ENCODE results near the gene PPARA. TPM values are rescaled to one million over a fixed set of nuclear protein-coding genes. Genes with fewer than 3 reads are reported as not detected.
A peak's percentile ranks its signal among the peaks of the same experiment; 100 is the strongest.

The PPARA gene
- total RNA-seq, 4 donors from 2014 or later: 26.9 to 41.9 (median 37.4) TPM

DNA sequence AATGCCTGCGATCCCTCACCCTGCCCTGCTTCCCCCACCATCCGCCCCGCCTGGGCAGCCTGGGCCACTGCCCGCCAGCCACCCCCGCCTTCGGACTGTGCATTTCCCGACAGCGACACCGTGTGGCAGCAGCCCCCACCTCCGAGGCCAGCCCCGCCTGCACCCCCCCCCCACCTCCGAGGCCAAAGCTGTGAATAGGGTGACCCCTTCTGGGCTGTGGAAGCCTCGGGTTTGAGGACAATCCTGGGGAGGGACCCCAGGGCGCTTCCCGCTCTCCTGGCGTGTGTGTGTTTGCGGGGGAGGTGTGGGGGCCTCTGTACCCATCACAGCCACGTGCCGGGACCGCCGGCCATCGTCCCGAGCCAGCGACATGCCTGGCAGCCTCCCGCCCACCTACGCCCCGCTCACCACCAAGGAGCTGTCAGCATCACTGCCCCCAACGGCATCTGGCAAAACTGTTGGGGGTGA lies 33.8 kb upstream of the PPARA start:
- peaks cover 5 to 21% of the 10 kb centered on the region in 2 donors for H3K4me1 ChIP-seq
- H3K9me3 ChIP-seq: no peaks in the 10 kb centered on the region
- peak overlapping the region; percentile 41 to 69 (median 59) for H3K27ac ChIP-seq
- peak; percentile 95 for DNase-seq
- WGBS, 2 donors: 0 to 8% methylated on average over 3 to 12 of the region's 28 CpGs
- H3K4me3 ChIP-seq (replicated peaks in 1 of 3): no peak overlapping the region
- intact Hi-C loops (cut with DNase I): loop anchor here (5.0 to 10.0 kb wide), 2 partner anchors 109 to 532 kb away; no protein-coding TSS in a partner anchor
- H3K36me3 ChIP-seq: peaks cover 7 to 10% of the 10 kb centered on the region in 2 donors
- H3K27me3 ChIP-seq: no peaks in the 10 kb centered on the region
- TF ChIP-seq POLR2A (IDR thresholded peaks at IDR 0.05): no peak
- TF ChIP-seq, protein P1, sequence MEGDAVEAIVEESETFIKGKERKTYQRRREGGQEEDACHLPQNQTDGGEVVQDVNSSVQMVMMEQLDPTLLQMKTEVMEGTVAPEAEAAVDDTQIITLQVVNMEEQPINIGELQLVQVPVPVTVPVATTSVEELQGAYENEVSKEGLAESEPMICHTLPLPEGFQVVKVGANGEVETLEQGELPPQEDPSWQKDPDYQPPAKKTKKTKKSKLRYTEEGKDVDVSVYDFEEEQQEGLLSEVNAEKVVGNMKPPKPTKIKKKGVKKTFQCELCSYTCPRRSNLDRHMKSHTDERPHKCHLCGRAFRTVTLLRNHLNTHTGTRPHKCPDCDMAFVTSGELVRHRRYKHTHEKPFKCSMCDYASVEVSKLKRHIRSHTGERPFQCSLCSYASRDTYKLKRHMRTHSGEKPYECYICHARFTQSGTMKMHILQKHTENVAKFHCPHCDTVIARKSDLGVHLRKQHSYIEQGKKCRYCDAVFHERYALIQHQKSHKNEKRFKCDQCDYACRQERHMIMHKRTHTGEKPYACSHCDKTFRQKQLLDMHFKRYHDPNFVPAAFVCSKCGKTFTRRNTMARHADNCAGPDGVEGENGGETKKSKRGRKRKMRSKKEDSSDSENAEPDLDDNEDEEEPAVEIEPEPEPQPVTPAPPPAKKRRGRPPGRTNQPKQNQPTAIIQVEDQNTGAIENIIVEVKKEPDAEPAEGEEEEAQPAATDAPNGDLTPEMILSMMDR (IDR thresholded peaks at IDR 0.05): peak; percentile 64 to 98 (median 88)

DNA sequence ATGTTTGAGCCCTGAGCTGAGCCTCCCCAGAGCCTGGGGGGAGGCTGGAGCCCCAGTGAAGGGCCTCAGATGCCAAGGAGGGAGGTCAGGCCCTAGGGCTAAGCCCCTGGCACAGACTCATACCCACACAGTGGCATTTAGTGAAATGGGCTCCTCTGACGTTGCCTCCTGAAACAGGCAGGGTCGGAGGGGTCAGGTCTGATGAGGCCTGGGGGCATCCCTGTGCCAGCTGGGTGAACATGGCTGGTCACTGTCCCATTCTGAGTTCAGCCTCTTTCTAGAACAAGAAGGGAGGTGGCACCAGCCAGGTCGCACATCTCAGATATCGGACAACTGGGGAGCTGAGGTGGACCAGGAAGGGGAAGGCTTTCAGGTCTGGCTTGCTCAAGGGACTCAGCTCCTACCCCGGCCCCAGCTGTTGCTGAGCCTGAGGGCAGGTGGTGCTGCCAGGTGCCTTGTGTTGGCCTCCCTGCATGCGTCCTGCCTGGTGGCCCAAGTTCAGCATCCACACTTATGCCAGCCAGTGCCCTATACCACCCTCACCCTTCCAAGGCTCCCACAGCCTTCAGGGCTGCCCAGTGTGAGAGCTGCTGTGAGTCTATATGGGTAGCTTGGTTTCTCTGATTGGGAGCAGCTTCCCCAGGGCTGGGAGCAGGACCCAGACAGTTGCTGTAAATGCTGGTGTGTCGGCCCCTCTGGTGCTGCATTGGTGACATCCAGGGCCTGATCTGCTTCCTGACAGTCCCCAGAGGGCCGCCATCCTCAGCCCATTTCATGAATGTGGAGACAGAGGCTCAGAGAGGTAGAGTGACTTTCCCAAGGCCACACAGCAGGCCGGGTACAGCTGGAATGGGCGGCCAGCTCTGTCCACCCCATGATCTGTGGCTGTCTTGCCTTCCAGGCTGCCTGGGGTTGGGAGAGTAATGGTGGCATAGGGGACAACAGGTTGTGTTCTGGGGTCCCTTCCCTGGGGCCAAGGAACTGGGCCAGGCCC lies 32.8 kb upstream of the PPARA start:
- H3K4me1 ChIP-seq: peaks cover 5 to 15% of the 10 kb centered on the region in 2 donors
- no peaks in the 10 kb centered on the region for H3K9me3 ChIP-seq
- intact Hi-C loops (cut with DNase I): loop anchor here (5.0 to 10.0 kb wide), 2 partner anchors 110 to 533 kb away; no protein-coding TSS in a partner anchor
- H3K27me3 ChIP-seq: no peaks in the 10 kb centered on the region
- DNase-seq: no peak
- peak overlapping the region in 1 of 3 donors; percentile 12 for H3K27ac ChIP-seq
- no peak overlapping the region for H3K4me3 ChIP-seq (replicated peaks in 1 of 3)
- WGBS, 2 donors: 89 to 95% methylated on average over 3 to 9 of the region's 10 CpGs
- no peak for TF ChIP-seq POLR2A (IDR thresholded peaks at IDR 0.05)
- TF ChIP-seq, protein P1 (IDR thresholded peaks at IDR 0.05): no peak
- peaks cover 7% of the 10 kb centered on the region in 2 donors for H3K36me3 ChIP-seq

- TF ChIP-seq, protein P1 (IDR thresholded peaks at IDR 0.05): no peak
- no peak for DNase-seq
- H3K27ac ChIP-seq: no peak overlapping the region
- WGBS, 2 donors: 58 to 61% methylated on average over 6 to 7 of the region's 12 CpGs
- H3K4me3 ChIP-seq (replicated peaks in 1 of 3): no peak overlapping the region
- no peaks in the 10 kb centered on the region for H3K27me3 ChIP-seq
- no peaks in the 10 kb centered on the region for H3K9me3 ChIP-seq
- intact Hi-C loops (cut with DNase I): loop anchor here (5.0 to 10.0 kb wide), 2 partner anchors 112 to 534 kb away; no protein-coding TSS in a partner anchor
- no peaks in the 10 kb centered on the region for H3K36me3 ChIP-seq
- H3K4me1 ChIP-seq: peaks cover 5 to 18% of the 10 kb centered on the region in 2 donors
These were observed 31.1 kb upstream of the PPARA start for GRCh38 chr22:46119093-46119728.

DNA sequence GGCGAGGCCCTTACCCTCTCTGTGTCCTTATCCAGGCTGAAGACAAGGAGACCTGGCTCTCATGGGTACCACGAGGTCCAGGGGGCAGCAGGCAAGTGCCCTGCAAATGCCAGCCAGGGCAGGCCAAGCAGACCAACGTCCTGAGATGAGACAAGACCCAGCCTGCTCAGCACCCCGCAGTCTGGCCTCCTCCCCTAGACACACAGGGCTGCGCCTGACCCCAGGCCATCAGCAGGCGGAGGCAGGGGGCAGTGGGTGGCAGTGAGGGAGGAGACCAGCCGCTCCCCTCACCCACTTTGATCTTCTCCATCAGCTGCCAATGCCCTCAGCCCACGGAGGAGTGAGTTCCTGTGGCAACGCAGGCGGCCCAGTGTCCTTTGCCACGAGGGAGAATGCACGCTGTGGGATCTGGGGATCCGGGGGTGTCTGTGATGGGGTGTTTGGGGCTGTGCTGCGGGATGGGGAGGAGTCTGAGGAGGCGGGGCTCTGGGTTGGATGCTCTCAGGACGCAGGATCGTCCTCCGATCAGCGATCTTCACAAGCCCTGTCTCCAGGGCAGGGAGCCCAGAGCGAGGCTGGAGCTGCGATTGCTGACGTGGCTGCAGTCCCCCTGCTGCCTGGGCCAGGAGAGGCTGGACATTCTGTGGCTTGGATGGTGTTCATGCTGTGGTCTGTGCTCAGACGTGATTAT lies 30.5 kb upstream of the PPARA start:
- intact Hi-C loops (cut with DNase I): loop anchor here (5.0 to 10.0 kb wide), 3 partner anchors 113 to 535 kb away; no protein-coding TSS in a partner anchor
- TF ChIP-seq, protein P1 (IDR thresholded peaks at IDR 0.05): no peak
- no peak for TF ChIP-seq POLR2A (IDR thresholded peaks at IDR 0.05)
- Histone ChIP-seq H3K4me3 (replicated peaks in 1 of 3) (no peak overlapping the region), H3K27me3 (no peaks in the 10 kb centered on the region), H3K36me3 (no peaks in the 10 kb centered on the region), H3K27ac (no peak overlapping the region), H3K9me3 (no peaks in the 10 kb centered on the region), H3K4me1 (peaks cover 5 to 18% of the 10 kb centered on the region in 2 donors)
- WGBS, 2 donors: 53 to 59% methylated on average over 16 to 17 of the region's 23 CpGs
- DNase-seq: no peak
